Thymus (tissue), 11 donors: ENCODE results near the gene TAF3. TPM values are rescaled to one million over a fixed set of nuclear protein-coding genes. Genes with fewer than 3 reads are reported as not detected.
A peak's percentile ranks its signal among the peaks of the same experiment; 100 is the strongest.

Experiments used
- DNase-seq, 9 donors: peaks; one replicate each; pipeline ENCODE4 v3.0.0-alpha.2; 2013; ENCODE audit warnings: low spot score in 9 of 9, low read depth in 6 of 9, missing footprints in 1 of 9
- H3K27ac ChIP-seq, 2 donors: one replicate each; pipeline ENCODE4 v1.5.1; 2013; ENCODE audit warnings: control low read depth in 1 of 2, low read depth in 1 of 2, low read length in 1 of 2, mild to moderate bottlenecking in 1 of 2, moderate library complexity in 1 of 2
- H3K27me3 ChIP-seq, 2 donors: one replicate each; pipeline ENCODE4 v1.5.1; 2013; ENCODE audit warnings: low read length in 1 of 2; ENCODE audit not compliant: control insufficient read depth in 2 of 2, insufficient read depth in 1 of 2
- H3K36me3 ChIP-seq, 2 donors: one replicate each; pipeline ENCODE4 v1.5.1; 2013; ENCODE audit warnings: low read length in 1 of 2, mild to moderate bottlenecking in 1 of 2, moderate library complexity in 1 of 2; ENCODE audit not compliant: control insufficient read depth in 2 of 2, insufficient read depth in 2 of 2
- H3K4me1 ChIP-seq, 2 donors: one replicate each; pipeline ENCODE4 v1.5.1; 2013; ENCODE audit warnings: low read length in 2 of 2; ENCODE audit not compliant: control insufficient read depth in 2 of 2, insufficient read depth in 2 of 2
- H3K4me3 ChIP-seq, 2 donors: one replicate each; pipeline ENCODE4 v1.5.1; 2013; ENCODE audit warnings: low read length in 2 of 2, control low read depth in 1 of 2, mild to moderate bottlenecking in 1 of 2
- H3K9me3 ChIP-seq, 2 donors: one replicate each; pipeline ENCODE4 v1.5.1; 2013; ENCODE audit warnings: low read length in 1 of 2, mild to moderate bottlenecking in 1 of 2; ENCODE audit not compliant: control insufficient read depth in 2 of 2, insufficient read depth in 1 of 2
- WGBS: extraction: QIAGEN DNeasy Blood & Tissue Kit; methylation state at CpG from one replicate; pipeline ENCODE4 v1.1.7; 2013; 5-methylcytosine and 5-hydroxymethylcytosine counted together
- polyA plus RNA-seq: library from polyadenylated mRNA; stranded (reverse); fragments of 200-250 nt; gene quantifications from one replicate; pipeline ENCODE4 v1.2.3, GENCODE V29; 2013
- total RNA-seq: library from RNA; stranded (reverse); fragments of 120-200 nt; gene quantifications from one replicate; pipeline ENCODE4 v1.2.4, GENCODE V29; 2013
- donor health status: healthy.

The TAF3 gene
- total and polyA plus RNA-seq, 2 donors: 2.2 to 5.7 TPM

DNA sequence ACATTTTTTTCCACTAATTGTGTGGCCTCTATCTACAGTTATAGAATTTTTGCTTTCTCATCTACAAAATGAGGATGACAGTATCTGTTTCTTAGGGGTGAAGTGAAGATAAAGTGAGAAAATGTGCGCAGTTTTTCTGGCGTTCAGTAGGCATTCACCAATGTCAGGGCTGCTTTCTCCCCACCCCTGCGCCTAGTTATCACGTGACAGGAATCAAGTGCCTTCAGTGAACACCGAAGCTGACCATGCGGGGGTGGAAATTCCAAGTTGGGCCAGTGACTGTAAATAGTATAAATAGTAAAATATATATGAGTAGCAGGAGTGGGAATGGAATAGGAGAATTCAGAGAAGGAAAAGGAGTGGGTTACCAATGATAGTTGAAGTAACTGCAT is 77.4 kb downstream of the TAF3 start:
- H3K4me3 ChIP-seq: no peak overlapping the region
- DNase-seq: no peak
- no peaks in the 10 kb centered on the region for H3K4me1 ChIP-seq
- H3K27ac ChIP-seq: no peak overlapping the region
- peaks cover 3 to 4% of the 10 kb centered on the region in 2 donors for H3K36me3 ChIP-seq
- H3K27me3 ChIP-seq: no peaks in the 10 kb centered on the region
- 97% methylated on average over 6 of the region's 6 CpGs for whole genome bisulfite sequencing
- H3K9me3 ChIP-seq: no peaks in the 10 kb centered on the region

DNA sequence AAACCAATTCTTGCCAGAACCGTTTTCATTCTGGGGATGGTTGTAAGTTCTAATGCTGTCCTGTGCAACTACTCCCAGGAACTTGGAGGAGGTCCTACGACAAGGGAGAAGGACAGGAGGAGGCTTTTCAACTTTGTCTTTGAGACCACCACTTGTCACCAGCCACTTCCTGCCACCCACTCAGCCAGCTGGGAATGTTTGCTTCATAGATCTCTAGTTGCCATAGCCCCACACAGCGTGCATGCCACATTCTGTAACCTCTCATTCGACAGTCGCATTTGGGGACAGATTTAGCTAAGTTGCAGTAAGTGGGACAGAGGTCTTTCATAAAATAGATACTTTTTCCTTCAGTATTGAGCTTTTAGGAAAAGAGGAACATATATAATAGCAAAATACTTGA is 78.0 kb downstream of the TAF3 start:
- Histone ChIP-seq H3K36me3 (peaks cover 3 to 4% of the 10 kb centered on the region in 2 donors), H3K4me3 (no peak overlapping the region), H3K4me1 (no peaks in the 10 kb centered on the region), H3K27me3 (no peaks in the 10 kb centered on the region), H3K9me3 (no peaks in the 10 kb centered on the region), H3K27ac (no peak overlapping the region)
- DNase-seq: no peak
- whole genome bisulfite sequencing: 89% methylated on average over 5 of the region's 5 CpGs

DNA sequence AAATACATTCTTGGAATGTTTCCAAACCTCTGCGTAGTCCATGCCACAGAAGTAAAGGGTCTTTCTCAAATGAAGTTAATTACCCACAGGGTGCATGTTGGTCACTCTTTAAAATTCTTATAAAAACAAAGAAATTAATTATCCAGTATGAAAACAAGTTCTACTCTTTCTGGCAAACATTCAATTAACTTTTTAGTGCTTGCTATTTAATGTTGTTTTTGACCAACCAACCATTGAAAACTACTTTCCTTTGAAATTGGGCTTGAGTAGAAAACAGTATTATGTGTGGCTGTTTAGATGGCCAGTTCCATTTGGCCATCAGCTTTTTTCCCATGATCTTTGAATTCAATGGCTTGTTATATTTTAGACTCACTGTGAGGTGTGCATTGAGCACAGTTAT is 83.0 kb downstream of the TAF3 start:
- WGBS: 94% methylated on average over 1 of the region's 1 CpG
- no peak for DNase-seq
- Histone ChIP-seq H3K27ac (no peak overlapping the region), H3K36me3 (peaks cover 3 to 4% of the 10 kb centered on the region in 2 donors), H3K9me3 (no peaks in the 10 kb centered on the region), H3K27me3 (no peaks in the 10 kb centered on the region), H3K4me3 (no peak overlapping the region), H3K4me1 (no peaks in the 10 kb centered on the region)

DNA sequence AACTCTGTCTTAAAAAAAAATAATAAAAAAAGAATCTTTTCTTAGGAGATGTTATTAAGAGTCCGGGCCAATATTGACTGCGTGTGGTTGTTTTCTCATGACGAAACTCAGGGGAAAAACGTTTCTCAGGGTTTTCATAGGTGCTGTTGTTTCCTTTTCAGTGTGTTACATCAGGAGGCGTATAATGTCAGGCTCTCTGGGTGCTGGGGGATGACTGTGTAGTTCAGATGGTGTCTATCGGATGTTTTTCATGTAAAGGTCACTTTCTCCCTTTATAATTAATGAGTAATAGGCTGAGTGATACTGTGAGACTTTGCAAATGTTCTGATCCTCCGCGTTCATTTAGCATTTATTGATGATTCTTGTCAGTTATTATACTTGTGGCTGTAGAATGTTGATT is 84.1 kb downstream of the TAF3 start:
- H3K9me3 ChIP-seq: no peaks in the 10 kb centered on the region
- no peak overlapping the region for H3K27ac ChIP-seq
- no peaks in the 10 kb centered on the region for H3K36me3 ChIP-seq
- H3K4me3 ChIP-seq: no peak overlapping the region
- 90% methylated on average over 8 of the region's 8 CpGs for WGBS
- DNase-seq: no peak
- H3K4me1 ChIP-seq: no peaks in the 10 kb centered on the region
- H3K27me3 ChIP-seq: no peaks in the 10 kb centered on the region

DNA sequence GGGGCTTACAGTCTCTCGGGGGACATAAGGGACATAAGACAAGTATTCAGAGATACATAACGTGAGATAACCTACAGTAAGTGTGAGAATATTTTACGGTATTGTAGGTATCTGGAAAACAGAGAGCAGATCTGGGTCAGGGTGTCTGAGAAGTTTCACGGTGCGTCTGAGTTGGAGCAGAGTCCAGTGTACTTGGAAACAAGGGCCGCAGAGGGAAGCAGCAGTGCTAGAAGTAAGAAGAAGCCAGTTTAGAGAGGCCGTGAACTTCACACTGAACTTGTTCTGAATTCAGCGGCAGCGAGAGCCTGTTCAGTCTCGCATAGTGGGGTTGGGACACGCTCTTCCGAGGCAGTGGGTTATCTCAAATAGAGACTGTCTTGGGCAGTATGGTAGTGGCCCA is 85.5 kb downstream of the TAF3 start:
- Histone ChIP-seq H3K4me1 (peaks cover 13% of the 10 kb centered on the region in 2 donors), H3K9me3 (no peaks in the 10 kb centered on the region), H3K27ac (no peak overlapping the region), H3K36me3 (no peaks in the 10 kb centered on the region), H3K4me3 (no peak overlapping the region), H3K27me3 (no peaks in the 10 kb centered on the region)
- DNase-seq: no peak
- 99% methylated on average over 12 of the region's 12 CpGs for WGBS

DNA sequence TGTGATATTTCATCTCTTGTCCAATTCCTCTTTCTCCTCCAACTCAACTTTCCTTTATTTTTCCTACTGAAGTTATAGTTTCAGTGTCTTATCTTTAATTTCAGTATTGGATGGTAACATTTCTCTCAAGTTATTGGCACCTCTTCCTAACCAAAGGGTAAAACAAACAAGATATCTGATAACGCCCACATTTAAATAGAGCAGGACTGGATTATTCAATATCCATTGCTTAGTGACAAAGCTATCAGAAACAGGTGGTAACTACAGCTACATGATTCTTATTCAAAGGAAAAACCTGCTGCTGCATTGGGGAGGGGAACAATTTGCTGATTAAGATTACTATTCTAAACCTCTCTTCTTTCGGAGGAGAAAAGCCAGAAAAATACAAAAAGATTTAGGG is 87.8 kb downstream of the TAF3 start:
- Histone ChIP-seq H3K27ac (no peak overlapping the region), H3K36me3 (no peaks in the 10 kb centered on the region), H3K4me1 (peaks cover 13 to 16% of the 10 kb centered on the region in 2 donors), H3K4me3 (no peak overlapping the region), H3K27me3 (no peaks in the 10 kb centered on the region), H3K9me3 (no peaks in the 10 kb centered on the region)
- no peak for DNase-seq
- 97% methylated on average over 2 of the region's 2 CpGs for WGBS

DNA sequence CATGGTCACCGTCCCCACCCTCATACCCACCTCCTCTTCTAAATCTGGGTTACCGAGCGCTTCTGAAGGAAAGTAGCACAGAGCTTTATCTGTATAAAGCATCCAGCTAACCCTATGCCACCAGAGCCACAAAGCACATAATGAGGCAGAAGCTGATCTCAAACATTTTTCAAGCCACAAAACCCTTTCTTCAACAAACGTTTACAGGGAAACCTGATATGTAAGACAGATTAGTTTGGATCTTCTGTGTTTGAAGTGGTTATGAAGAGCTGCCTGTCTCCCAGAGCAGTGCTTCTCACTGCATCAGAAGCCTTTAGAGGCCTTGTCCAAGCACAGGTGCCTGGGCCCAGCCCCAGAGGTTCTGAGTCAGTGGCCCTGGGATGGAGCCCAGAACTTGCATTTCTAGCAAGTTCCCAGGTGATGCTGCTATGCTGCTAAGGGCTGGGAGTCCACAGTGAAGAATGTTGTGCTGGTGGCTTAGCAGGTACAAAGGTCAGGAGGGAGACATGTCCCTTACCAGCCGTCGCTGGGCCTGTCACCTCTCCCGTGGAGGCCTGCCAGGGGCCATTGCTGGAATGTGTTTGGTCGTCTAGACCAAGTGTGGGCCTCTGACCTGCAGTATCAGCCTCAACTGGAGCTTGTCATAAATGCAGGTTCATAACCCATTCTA is 90.4 kb downstream of the TAF3 start:
- Histone ChIP-seq H3K9me3 (no peaks in the 10 kb centered on the region), H3K27me3 (no peaks in the 10 kb centered on the region)
- WGBS: 50% methylated on average over 8 of the region's 8 CpGs

DNA sequence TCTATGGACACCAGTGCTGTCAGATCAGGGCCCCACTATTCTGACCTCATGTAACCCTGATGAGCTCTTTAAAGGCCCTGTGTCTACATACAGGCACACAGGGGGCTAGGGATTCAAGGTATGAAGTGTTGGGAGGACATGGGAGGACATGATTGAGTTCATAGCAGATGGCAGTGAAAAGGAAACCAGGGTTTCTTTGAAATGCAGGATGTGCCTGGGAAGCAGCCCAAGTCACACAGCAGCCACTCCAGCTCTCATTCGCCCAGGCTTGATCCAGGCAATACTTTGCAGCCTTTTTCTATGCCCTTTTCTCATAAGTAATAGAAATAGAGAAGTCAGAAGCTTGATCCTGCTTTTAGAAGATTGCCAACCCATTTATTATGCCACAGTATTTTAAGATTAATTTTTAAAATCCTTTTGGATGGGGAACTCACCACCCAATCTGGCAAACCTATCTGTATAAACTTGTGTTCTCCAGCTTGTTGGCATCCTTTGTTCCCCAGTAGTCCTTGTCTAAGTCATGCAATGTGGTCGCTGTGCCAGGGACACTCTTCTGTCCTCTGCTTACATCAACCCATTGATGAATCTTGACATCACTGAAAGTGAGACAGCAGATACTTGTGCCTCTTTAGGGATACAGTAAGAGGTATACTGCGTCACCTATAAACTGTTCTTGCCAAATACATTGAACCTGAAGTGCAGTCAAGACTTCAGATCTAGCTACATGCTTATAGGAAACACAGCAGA is 95.0 kb downstream of the TAF3 start:
- Histone ChIP-seq H3K9me3 (no peaks in the 10 kb centered on the region), H3K27ac (no peak overlapping the region), H3K27me3 (no peaks in the 10 kb centered on the region), H3K36me3 (no peaks in the 10 kb centered on the region), H3K4me1 (peaks cover 5 to 14% of the 10 kb centered on the region in 2 donors), H3K4me3 (no peak overlapping the region)
- no peak for DNase-seq
- 95% methylated on average over 3 of the region's 3 CpGs for WGBS

More for the DNA sequence above, 90.4 kb downstream of the TAF3 start:
- Histone ChIP-seq H3K27ac (no peak overlapping the region), H3K4me3 (no peak overlapping the region), H3K4me1 (peaks cover 13 to 21% of the 10 kb centered on the region in 2 donors), H3K36me3 (no peaks in the 10 kb centered on the region)
- DNase-seq: peak in 7 of 9 donors; percentile 4 to 68 (median 25)

DNA sequence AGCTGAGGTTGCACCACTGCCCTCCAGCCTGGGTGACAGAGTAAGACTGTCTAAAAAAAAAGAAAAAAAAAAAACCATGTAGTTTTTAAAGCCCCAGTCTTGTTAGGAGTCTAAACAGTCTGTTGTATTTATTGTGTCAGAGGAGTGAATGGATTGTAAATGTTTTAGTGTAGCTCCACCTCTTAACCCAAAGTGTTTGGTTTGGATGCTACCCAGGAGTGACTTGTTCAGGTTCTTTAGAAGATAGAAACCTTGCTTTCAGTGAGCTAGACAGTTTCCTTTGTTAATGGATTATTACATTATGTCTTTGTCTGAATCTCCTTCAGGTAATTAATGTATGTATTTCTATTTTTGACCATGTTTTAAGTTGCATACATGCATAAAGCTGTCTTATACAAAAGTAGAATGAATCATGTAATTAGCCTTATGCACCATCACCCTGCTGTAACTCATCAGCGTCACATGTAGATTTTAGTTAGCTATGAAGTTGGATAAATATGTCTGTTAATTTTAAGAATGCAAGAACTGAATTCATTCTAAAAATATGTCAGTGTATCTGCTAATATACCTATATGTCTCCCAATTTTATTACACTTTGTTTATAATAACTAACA is 97.7 kb downstream of the TAF3 start:
- Histone ChIP-seq H3K4me3 (no peak overlapping the region), H3K27me3 (no peaks in the 10 kb centered on the region), H3K9me3 (no peaks in the 10 kb centered on the region), H3K27ac (no peak overlapping the region), H3K36me3 (no peaks in the 10 kb centered on the region), H3K4me1 (peaks cover 0 to 5% of the 10 kb centered on the region in 2 donors)
- DNase-seq: no peak
- 99% methylated on average over 1 of the region's 1 CpG for WGBS
